Activated naive CD4-positive, alpha-beta T cell treated with anti-CD3 and anti-CD28 coated beads for 36 hours (primary cell): ENCODE data around the gene RBM8A. TPM values are rescaled to one million over a fixed set of nuclear protein-coding genes. Genes with fewer than 3 reads are reported as not detected.
A peak's percentile ranks its signal among the peaks of the same experiment; 100 is the strongest.

ENCODE experiments used
- CTCF ChIA-PET: fragments of 350-600 bp; sonication (Branson Sonifier 250); formaldehyde crosslinking; loops from one replicate; lab custom pipeline; 2021; ENCODE audit warnings: antibody characterized with exemption; lab: Charles Lee
- DNase-seq: peaks from one replicate; pipeline ENCODE4 v3.0.0-alpha.2; 2020
- H3K27ac Mint-ChIP-seq: one replicate; pipeline ENCODE4 v1.8.0; 2021; ENCODE audit warnings: mild to moderate bottlenecking, mixed read lengths
- H3K27me3 Mint-ChIP-seq: one replicate; pipeline ENCODE4 v1.8.0; 2021; ENCODE audit warnings: low read depth, mixed read lengths
- H3K36me3 Mint-ChIP-seq: one replicate; pipeline ENCODE4 v1.8.0; 2021; ENCODE audit warnings: low read depth, mixed read lengths
- H3K4me1 Mint-ChIP-seq: one replicate; pipeline ENCODE4 v1.8.0; 2021; ENCODE audit warnings: low read depth, mixed read lengths
- H3K4me3 Mint-ChIP-seq: one replicate; pipeline ENCODE4 v1.8.0; 2021; ENCODE audit warnings: mild to moderate bottlenecking, moderate library complexity, mixed read lengths
- H3K9me3 Mint-ChIP-seq: one replicate; pipeline ENCODE4 v1.8.0; 2021; ENCODE audit warnings: mixed read lengths
- intact Hi-C: fragments of 100-400 bp; cut with micrococcal nuclease; formaldehyde crosslinking; loops from one replicate; pipeline ENCODE4 v1.15.1; 2023
- total RNA-seq, 2 experiments: library from RNA; stranded (reverse); gene quantifications; one replicate each; pipeline ENCODE4 v1.2.3, GENCODE V29; 2021

The RBM8A gene
- total RNA-seq, 2 experiments from 2014 or later, result 241 to 242 TPM

DNA sequence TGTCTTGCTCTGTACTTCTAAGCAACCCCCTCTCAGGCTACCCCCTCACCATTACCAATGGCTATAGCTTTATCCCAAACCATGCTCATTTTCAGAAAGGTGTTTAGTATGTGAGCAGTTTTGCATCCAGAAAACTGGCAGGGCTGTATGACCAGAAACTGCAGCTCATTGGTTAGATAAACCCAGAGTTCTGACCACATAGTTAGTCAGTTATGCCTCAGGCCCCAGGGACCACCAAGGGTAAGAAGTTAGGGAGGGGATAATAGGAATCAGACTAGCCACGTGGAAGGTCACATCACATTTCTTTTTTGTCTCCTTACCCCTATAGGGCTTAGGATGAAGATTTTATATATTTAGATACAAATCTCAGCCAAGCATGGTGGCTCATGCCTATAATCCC, 18.6 kb downstream of the RBM8A start:
- peaks cover 6% of the 10 kb centered on the region for H3K36me3 Mint-ChIP-seq
- peaks cover 9% of the 10 kb centered on the region for H3K4me1 Mint-ChIP-seq
- no peaks in the 10 kb centered on the region for H3K9me3 Mint-ChIP-seq
- intact Hi-C loops, result no loop called here
- CTCF ChIA-PET, result interaction anchor here (0.6 to 7.4 kb wide), 9 partner anchors 13 to 110 kb away, joined by 3 to 76 read pairs (median 5); partner anchors contain the start of genes LIX1L, NUDT17 and RBM8A
- no peak for DNase-seq
- no peak overlapping the region for H3K4me3 Mint-ChIP-seq
- H3K27ac Mint-ChIP-seq, result no peak overlapping the region
- H3K27me3 Mint-ChIP-seq, result no peaks in the 10 kb centered on the region

DNA sequence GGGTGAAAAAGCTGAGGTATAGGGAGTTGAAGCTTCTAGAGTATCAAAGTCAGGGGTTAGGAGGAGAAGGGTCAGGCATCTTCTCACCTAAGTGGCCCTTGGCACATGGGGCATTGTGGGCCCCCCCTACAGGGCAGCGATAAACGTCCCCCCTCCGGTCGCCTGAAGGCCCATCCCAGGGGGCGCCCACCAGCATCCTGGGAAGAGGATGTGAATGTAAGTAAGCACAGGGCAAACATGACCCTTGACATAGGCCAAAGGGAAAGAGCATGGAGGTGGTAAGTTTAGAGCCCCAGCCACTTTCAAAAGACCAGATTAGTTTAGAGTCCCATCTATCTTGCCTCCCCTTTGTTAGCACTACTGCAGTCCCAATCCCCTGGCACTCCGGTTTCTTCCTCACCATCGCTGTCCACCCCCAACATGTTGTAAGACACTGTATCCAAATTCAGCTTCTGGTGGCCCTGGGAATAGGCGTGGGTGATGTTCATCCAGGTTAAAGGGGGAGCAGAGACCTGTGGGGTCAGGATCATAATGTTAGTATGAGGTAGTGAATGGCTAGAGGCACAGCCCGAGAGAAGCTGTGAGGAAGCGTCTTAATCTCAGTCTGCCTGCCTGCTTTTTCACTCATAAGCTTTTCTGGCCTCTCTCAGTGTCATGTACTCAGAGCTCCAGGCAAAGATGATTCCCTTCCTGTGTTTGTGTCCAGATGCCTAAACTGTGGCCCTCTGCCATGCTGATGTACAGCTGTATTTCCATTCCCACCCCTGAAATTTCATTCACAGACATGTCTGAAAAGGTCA, 20.1 kb downstream of the RBM8A start:
- Mint-ChIP-seq H3K27ac (no peak overlapping the region), H3K4me3 (no peak overlapping the region), H3K4me1 (peaks cover 5% of the 10 kb centered on the region), H3K27me3 (no peaks in the 10 kb centered on the region), H3K36me3 (peaks cover 6% of the 10 kb centered on the region), H3K9me3 (no peaks in the 10 kb centered on the region)
- CTCF ChIA-PET, result interaction anchor here (0.6 to 7.4 kb wide), 7 partner anchors 11 to 116 kb away, joined by 3 to 76 read pairs (median 5); partner anchors contain the start of gene NUDT17
- DNase-seq, result no peak
- intact Hi-C loops, result no loop called here

DNA sequence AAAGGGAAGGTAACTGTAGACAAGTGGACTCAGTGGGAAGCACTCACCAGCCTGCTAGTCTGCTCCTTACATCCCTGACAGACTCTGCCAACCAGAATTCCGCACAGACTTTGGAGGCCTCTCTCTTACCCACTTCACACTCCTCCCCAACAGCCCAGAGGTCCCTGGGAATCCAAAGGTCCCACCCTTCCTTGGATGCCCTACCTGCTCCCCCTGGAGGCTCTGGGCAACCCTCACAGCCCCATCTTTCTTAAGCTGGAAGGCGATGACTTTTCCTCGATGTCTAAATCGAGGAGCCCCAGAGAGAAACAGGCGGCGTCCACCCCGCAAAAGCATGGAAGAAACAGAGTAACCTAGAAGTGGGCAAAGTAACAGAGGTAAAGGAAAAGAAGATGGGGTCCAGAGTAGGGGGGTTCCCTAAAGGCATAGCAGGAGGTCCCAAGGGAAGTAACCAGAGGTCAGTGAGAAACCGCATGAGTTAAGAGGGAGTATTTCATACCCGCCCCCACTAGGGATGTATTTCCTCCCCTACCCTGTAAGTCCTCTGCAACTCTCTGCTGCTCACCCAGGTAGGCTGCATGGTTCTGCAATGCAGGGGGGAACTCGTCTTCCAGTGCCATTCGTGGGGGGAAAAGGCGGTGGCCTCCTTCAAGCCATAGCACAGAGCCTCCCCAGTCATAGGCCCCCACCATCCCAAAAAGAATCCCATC, 25.8 kb downstream of the RBM8A start:
- Mint-ChIP-seq H3K27ac (no peak overlapping the region), H3K4me1 (no peaks in the 10 kb centered on the region), H3K4me3 (no peak overlapping the region), H3K36me3 (peaks cover 4% of the 10 kb centered on the region), H3K27me3 (no peaks in the 10 kb centered on the region), H3K9me3 (no peaks in the 10 kb centered on the region)
- CTCF ChIA-PET, result no interaction called here
- intact Hi-C loops, result no loop called here
- DNase-seq, result no peak

DNA sequence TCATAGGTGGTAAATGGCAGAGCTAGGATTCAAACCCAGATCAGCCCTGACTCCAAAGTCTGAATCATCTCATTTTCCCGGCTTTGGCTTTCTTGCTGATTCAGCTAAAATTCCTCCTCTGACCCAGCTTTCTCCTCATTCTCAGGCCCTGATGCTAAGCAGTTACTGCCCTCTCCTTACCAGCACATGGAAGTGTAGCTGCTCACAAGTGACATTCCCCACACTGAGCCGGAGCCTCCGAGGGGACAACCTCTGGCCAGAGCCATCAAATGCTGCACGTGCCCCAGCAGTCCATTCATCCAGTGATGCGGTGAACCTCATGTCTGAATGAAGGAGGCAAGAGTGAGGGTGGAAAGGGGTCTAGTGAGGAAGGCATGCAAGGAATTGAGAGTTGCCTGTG, 28.5 kb downstream of the RBM8A start:
- DNase-seq, result no peak
- H3K27ac Mint-ChIP-seq, result no peak overlapping the region
- CTCF ChIA-PET, result interaction anchor here (0.6 to 1.7 kb wide), 4 partner anchors 42 to 60 kb away, joined by 3 to 4 read pairs (median 4); partner anchors contain the start of gene NUDT17
- H3K4me1 Mint-ChIP-seq, result no peaks in the 10 kb centered on the region
- intact Hi-C loops, result no loop called here
- no peak overlapping the region for H3K4me3 Mint-ChIP-seq
- peaks cover 4% of the 10 kb centered on the region for H3K36me3 Mint-ChIP-seq
- H3K9me3 Mint-ChIP-seq, result no peaks in the 10 kb centered on the region
- H3K27me3 Mint-ChIP-seq, result no peaks in the 10 kb centered on the region

DNA sequence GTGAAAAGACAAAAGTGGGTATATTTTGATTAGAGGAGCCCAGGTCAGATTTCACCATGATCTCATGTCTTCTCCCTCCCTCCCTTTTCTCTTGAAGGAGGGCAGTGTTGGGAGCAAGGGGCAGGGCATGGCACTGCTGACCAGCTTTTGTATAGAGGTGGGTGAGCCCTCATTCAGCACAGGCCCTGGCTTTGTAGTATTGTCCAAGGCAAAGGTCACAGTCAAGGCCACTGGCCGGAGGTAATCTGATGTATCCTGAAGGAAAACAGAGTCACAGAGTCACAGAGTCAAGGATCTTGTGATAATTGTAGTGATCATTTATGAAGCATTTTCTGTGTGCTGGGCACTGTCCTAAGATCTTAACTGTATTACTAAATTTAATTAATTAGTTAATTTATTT, 29.3 kb downstream of the RBM8A start:
- DNase-seq, result no peak
- H3K36me3 Mint-ChIP-seq, result peaks cover 4% of the 10 kb centered on the region
- H3K9me3 Mint-ChIP-seq, result no peaks in the 10 kb centered on the region
- no peaks in the 10 kb centered on the region for H3K4me1 Mint-ChIP-seq
- no peak overlapping the region for H3K27ac Mint-ChIP-seq
- no peaks in the 10 kb centered on the region for H3K27me3 Mint-ChIP-seq
- H3K4me3 Mint-ChIP-seq, result no peak overlapping the region
- intact Hi-C loops, result no loop called here
- CTCF ChIA-PET, result interaction anchor here (1.1 kb wide), 1 partner anchor 43 kb away, joined by 3 read pairs; no protein-coding TSS in a partner anchor

- Mint-ChIP-seq H3K4me1 (no peaks in the 10 kb centered on the region), H3K27ac (no peak overlapping the region), H3K27me3 (no peaks in the 10 kb centered on the region), H3K36me3 (peaks cover 4% of the 10 kb centered on the region), H3K4me3 (no peak overlapping the region), H3K9me3 (no peaks in the 10 kb centered on the region)
- CTCF ChIA-PET, result interaction anchor here (0.6 to 2.8 kb wide), 8 partner anchors 13 to 112 kb away, joined by 3 to 15 read pairs (median 4); partner anchors contain the start of genes ITGA10 and NUDT17
- DNase-seq, result no peak
- intact Hi-C loops, result no loop called here
Observed at GRCh38 chr1:145895471-145895870, 31.8 kb downstream of the RBM8A start.

DNA sequence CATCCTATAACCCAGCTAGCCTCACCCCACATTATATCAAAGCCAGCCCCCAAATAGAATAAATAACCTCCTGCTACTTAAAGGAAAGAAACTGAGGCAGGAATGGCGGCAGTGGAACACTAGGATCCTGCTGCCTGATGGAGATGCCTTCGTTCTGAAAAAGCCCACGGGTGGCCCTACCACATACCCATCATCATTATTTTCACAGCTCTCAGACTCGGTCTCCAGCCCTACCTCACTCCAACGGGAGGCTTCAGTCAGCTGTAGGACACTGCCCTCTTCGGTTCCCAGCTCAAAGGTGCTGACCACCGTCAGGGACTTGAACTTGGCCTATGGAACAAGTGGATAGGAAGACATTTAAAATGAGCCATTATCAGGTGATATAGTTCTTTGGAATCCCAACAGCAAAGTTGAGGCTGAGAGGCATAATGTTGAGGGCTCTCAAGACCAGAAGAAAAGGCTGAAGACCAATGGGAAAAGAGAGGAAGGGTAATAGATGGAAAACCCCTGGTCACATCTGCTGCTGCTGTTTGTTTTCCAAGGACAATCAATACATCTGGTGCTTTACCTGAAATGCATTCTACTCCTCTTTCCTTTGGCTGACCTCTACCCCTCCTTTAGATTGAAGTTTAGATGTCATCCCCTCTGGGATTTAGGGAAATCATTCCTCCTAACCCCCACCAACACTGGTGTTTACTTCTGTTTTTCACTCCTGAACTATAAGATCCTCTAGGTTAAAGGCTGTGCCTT, 33.8 kb downstream of the RBM8A start:
- Mint-ChIP-seq H3K27me3 (no peaks in the 10 kb centered on the region), H3K36me3 (peaks cover 2% of the 10 kb centered on the region), H3K4me1 (no peaks in the 10 kb centered on the region), H3K27ac (no peak overlapping the region), H3K9me3 (no peaks in the 10 kb centered on the region), H3K4me3 (no peak overlapping the region)
- CTCF ChIA-PET, result interaction anchor here (0.8 to 3.2 kb wide), 10 partner anchors 13 to 124 kb away, joined by 3 to 23 read pairs (median 11); partner anchors contain the start of genes ITGA10 and PIAS3
- no peak for DNase-seq
- intact Hi-C loops, result no loop called here

DNA sequence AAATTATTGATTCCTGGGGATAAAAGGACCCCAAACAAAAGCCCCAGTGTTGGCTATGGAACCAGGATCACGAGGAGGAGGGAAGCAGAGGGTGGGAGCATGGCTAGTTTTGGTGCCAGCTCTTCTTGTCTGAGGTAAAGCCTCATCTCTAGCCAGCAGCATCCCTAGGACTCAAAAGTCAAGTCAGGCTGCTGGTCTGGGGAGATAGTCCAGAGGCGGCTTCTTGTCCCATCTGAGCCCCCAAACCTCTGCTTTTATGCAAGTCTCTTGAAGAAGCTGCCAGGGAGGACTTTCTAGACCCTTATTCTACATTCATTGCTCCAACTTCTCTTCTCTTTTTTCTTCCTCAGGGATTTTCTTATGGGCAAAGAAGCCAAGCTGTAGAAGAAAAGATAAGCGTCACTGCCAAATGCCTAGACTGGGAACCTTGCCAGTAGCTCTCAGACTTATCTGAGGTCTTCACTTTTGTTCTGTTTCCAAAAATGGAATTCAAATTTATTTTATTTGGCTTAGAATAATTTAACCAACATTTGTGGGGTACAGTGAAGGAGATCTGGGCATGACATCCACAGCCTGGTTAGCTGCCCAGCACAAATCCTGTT, 34.7 kb downstream of the RBM8A start:
- H3K27ac Mint-ChIP-seq, result no peak overlapping the region
- DNase-seq, result no peak
- CTCF ChIA-PET, result interaction anchor here (0.8 to 3.2 kb wide), 15 partner anchors 10 to 143 kb away, joined by 3 to 23 read pairs (median 7); partner anchors contain the start of genes ITGA10 and PIAS3
- peaks cover 1% of the 10 kb centered on the region for H3K36me3 Mint-ChIP-seq
- no peaks in the 10 kb centered on the region for H3K27me3 Mint-ChIP-seq
- H3K9me3 Mint-ChIP-seq, result no peaks in the 10 kb centered on the region
- no peak overlapping the region for H3K4me3 Mint-ChIP-seq
- intact Hi-C loops, result no loop called here
- no peaks in the 10 kb centered on the region for H3K4me1 Mint-ChIP-seq

DNA sequence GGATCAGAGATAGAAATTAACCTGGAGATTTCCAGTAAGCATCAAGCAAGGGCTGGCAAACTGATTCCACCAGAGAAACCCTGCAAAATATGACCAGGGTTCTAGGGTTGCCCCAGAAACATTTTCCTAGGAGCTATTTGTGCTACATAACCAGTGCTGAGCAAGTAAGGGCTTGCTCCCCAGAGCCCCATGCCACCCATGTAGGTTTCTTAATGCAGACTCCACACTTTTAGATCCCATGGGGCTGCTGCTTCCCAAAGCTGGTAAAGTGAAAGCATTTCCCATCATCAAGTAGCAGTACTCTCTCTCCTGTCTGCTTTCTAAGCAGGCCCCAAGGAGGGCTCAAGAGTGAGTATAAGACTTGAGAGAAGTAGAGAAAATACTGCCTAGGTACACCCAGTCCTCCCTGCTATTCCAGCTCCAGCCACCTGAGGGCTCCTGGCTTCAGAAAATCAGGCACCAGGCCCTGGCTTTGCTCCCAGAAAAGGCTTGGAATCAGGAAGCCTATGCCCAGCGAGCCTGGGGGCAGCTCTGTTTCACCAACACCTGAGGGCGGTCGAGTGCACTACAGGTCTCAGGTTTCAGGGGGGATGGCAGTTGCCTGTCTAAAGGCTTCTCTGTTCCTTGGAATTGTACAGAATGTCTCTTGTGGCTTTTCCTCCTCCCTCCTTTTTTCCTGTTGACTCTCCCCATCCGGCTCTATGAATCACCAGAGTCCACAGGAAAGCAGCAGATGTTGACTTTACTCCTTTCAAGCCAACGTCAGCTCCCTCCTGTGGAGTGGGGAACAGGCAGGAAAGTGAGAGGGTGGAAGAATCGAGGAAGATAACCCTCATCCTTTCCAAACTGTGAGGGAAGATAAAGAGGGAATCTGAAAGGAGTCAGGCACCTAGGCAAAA, 35.4 kb downstream of the RBM8A start:
- no peaks in the 10 kb centered on the region for H3K9me3 Mint-ChIP-seq
- peaks cover 1% of the 10 kb centered on the region for H3K4me1 Mint-ChIP-seq
- no peak overlapping the region for H3K27ac Mint-ChIP-seq
- CTCF ChIA-PET, result interaction anchor here (0.7 to 3.2 kb wide), 17 partner anchors 9 to 144 kb away, joined by 3 to 23 read pairs (median 7); partner anchors contain the start of genes ITGA10, PIAS3 and RBM8A
- no peaks in the 10 kb centered on the region for H3K36me3 Mint-ChIP-seq
- H3K4me3 Mint-ChIP-seq, result no peak overlapping the region
- H3K27me3 Mint-ChIP-seq, result no peaks in the 10 kb centered on the region
- DNase-seq, result peak; percentile 80
- intact Hi-C loops, result loop anchor here (1.0 kb wide), 1 partner anchor 121 kb away; no protein-coding TSS in a partner anchor

GRCh38 chr1:145891143-145891542, 36.1 kb downstream of the RBM8A start:
- Mint-ChIP-seq H3K9me3 (no peaks in the 10 kb centered on the region), H3K27me3 (no peaks in the 10 kb centered on the region), H3K36me3 (no peaks in the 10 kb centered on the region), H3K27ac (no peak overlapping the region), H3K4me1 (peaks cover 6% of the 10 kb centered on the region), H3K4me3 (no peak overlapping the region)
- no peak for DNase-seq
- intact Hi-C loops, result loop anchor here (1.0 kb wide), 1 partner anchor 122 kb away; no protein-coding TSS in a partner anchor
- CTCF ChIA-PET, result interaction anchor here (1.0 to 3.2 kb wide), 14 partner anchors 8 to 144 kb away, joined by 3 to 23 read pairs (median 10); partner anchors contain the start of genes ITGA10 and PIAS3
